HepG2 (cell line): ENCODE results near the gene PPP4C. TPM values are rescaled to one million over a fixed set of nuclear protein-coding genes. Genes with fewer than 3 reads are reported as not detected.

Source experiments
- ATAC-seq: fragments of 200-7000 bp; cut with Tn5 transposase; 3 replicates; pipeline ENCODE4 v1.9.1; 2020; ENCODE audit warnings: mild to moderate bottlenecking, moderate library complexity
- BruUV-seq: library from RNA; stranded (reverse); fragments of 400-500 nt; replicated peaks from 2 replicates; lab custom pipeline; 2021; lab: Mats Ljungman, UMichigan
- CTCF ChIA-PET: fragments of 300-600 bp; formaldehyde crosslinking; extraction: SDS; loops from one replicate; lab custom pipeline; 2021; ENCODE audit warnings: low total read pairs, inconsistent platforms, low intra/inter-chr PET ratio; lab: Yijun Ruan, JAX
- POLR2A ChIA-PET: fragments of 350-600 bp; sonication (Branson Sonifier 250); formaldehyde crosslinking; loops from one replicate; lab custom pipeline; 2020; ENCODE audit warnings: antibody characterized with exemption, inconsistent platforms; lab: Yijun Ruan, JAX
- DNase-seq: peaks from one replicate; pipeline ENCODE4 v3.0.0-alpha.2; 2015; ENCODE audit warnings: low spot score
- FAIRE-seq: peaks from 3 replicates; lab custom pipeline; 2011; peaks lifted over from hg19 to GRCh38; lab: Jason Lieb, UNC
- H2AFZ ChIP-seq: one replicate; pipeline ENCODE4 v1.6.1; 2011; ENCODE audit warnings: low read length, inconsistent platforms
- H3K27ac ChIP-seq: fragments of 300-600 bp; 3 replicates; pipeline ENCODE4 v1.8.0; 2011; ENCODE audit warnings: mixed run types, mild to moderate bottlenecking, mixed read lengths, low read length, inconsistent platforms; ENCODE audit not compliant: insufficient read depth; ENCODE audit errors: extremely low read length
- H3K27me3 ChIP-seq, 2 experiments: fragments of 200-600 bp in 1 of 2; 2 replicates in 1 of 2; 3 replicates in 1 of 2; pipeline versions ENCODE4 v1.6.0 to v1.8.0; 2011; ENCODE audit warnings: low read length in 2 of 2, mild to moderate bottlenecking in 2 of 2, moderate library complexity in 2 of 2, inconsistent platforms in 1 of 2; ENCODE audit not compliant: insufficient read depth in 2 of 2, control insufficient read depth in 1 of 2
- H3K36me3 ChIP-seq, 2 experiments: fragments of 200-600 bp in 1 of 2; replicated peaks in 1 of 2; 2 replicates in 1 of 2; 3 replicates in 1 of 2; pipeline versions ENCODE4 v1.5.1 to v1.8.0; 2011; ENCODE audit warnings: low read length in 2 of 2, inconsistent platforms in 1 of 2; ENCODE audit not compliant: insufficient read depth in 2 of 2, control insufficient read depth in 1 of 2
- H3K4me1 ChIP-seq: 2 replicates; pipeline ENCODE4 v1.5.1; 2012; ENCODE audit warnings: low read length, inconsistent platforms; ENCODE audit not compliant: insufficient read depth
- H3K4me2 ChIP-seq: 2 replicates; pipeline ENCODE4 v1.6.0; 2011; ENCODE audit warnings: low read depth, low read length, inconsistent platforms
- H3K4me3 ChIP-seq, 3 experiments: fragments of 200-600 bp in 1 of 3; sonication (generic), shearing (Covaris generic) in 1 of 3; replicated peaks in 1 of 3; 2 replicates each; pipeline ENCODE4 v1.5.1; 2011 to 2016; ENCODE audit warnings: low read length in 3 of 3, inconsistent platforms in 2 of 3, low read depth in 2 of 3, mild to moderate bottlenecking in 2 of 3, control low read depth in 1 of 3, mixed read lengths in 1 of 3; ENCODE audit not compliant: insufficient read depth in 1 of 3
- H3K79me2 ChIP-seq: one replicate; pipeline ENCODE4 v1.6.1; 2011; ENCODE audit warnings: low read length, inconsistent platforms; ENCODE audit not compliant: insufficient read depth
- H3K9ac ChIP-seq: 2 replicates; pipeline ENCODE4 v1.6.0; 2011; ENCODE audit warnings: mild to moderate bottlenecking, low read depth, low read length, inconsistent platforms; ENCODE audit not compliant: insufficient read depth
- H3K9me3 ChIP-seq: 2 replicates; pipeline ENCODE4 v1.5.1; 2012; ENCODE audit warnings: mild to moderate bottlenecking, low read length
- H4K20me1 ChIP-seq: 2 replicates; pipeline ENCODE4 v1.6.0; 2011; ENCODE audit warnings: inconsistent platforms, mild to moderate bottlenecking, low read length, moderate library complexity; ENCODE audit not compliant: insufficient read depth
- AGO1 ChIP-seq: fragments of 200-400 bp; formaldehyde crosslinking; IDR thresholded peaks from 2 replicates; pipeline ENCODE4 v1.6.1; 2017; ENCODE audit warnings: mild to moderate bottlenecking, low read depth, low read length, moderate library complexity; ENCODE audit not compliant: poor library complexity, severe bottlenecking
- AGO2 ChIP-seq: fragments of 200-400 bp; formaldehyde crosslinking; optimal IDR thresholded peaks from 2 replicates; pipeline ENCODE3; 2017; ENCODE audit warnings: mild to moderate bottlenecking, low read depth, low read length, moderate library complexity
- HNRNPH1 ChIP-seq: fragments of 200-400 bp; formaldehyde crosslinking; optimal IDR thresholded peaks from 2 replicates; pipeline ENCODE3; 2017; ENCODE audit warnings: mild to moderate bottlenecking, low read depth, low read length
- HNRNPL ChIP-seq: fragments of 200-400 bp; formaldehyde crosslinking; IDR thresholded peaks from 2 replicates; pipeline ENCODE4 v1.6.1; 2017; ENCODE audit warnings: mild to moderate bottlenecking, low read depth, low read length
- MBNL3 ChIP-seq: fragments of 250-450 bp; sonication (Bioruptor Pico); conservative IDR thresholded peaks from 2 replicates; pipeline ENCODE4 v1.8.0; 2022; ENCODE audit warnings: mild to moderate bottlenecking, inconsistent platforms
- NFATC3 ChIP-seq: sonication (generic); formaldehyde crosslinking; IDR thresholded peaks from 2 replicates; pipeline ENCODE4 v1.5.1; 2020; ENCODE audit warnings: mild to moderate bottlenecking, missing genetic modification reagents
- POLR2A ChIP-seq, 2 experiments: IDR thresholded peaks; 2 replicates each; pipeline ENCODE4 v1.6.1; 2011; ENCODE audit warnings: low read depth in 2 of 2, low read length in 2 of 2, mild to moderate bottlenecking in 1 of 2, moderate library complexity in 1 of 2; ENCODE audit not compliant: insufficient read depth in 1 of 2
- RBFOX2 ChIP-seq: fragments of 200-400 bp; formaldehyde crosslinking; IDR thresholded peaks from 2 replicates; pipeline ENCODE4 v1.6.1; 2017; ENCODE audit warnings: low read depth, mild to moderate bottlenecking, low read length
- ZC3H13 ChIP-seq: sonication (generic); formaldehyde crosslinking; IDR thresholded peaks from 2 replicates; pipeline ENCODE4 v1.8.1; 2023; ENCODE audit warnings: mild to moderate bottlenecking, missing genetic modification reagents, moderate library complexity
- ZNF263 ChIP-seq: sonication (generic); formaldehyde crosslinking; IDR thresholded peaks from 2 replicates; pipeline ENCODE4 v1.4.0; 2020; ENCODE audit warnings: missing genetic modification reagents
- ZNF333 ChIP-seq: sonication (generic); formaldehyde crosslinking; IDR thresholded peaks from 2 replicates; pipeline ENCODE4 v1.4.0; 2020; ENCODE audit warnings: mild to moderate bottlenecking, missing genetic modification reagents, borderline replicate concordance
- ZNF629 ChIP-seq: sonication (generic); formaldehyde crosslinking; conservative IDR thresholded peaks from 2 replicates; pipeline ENCODE4 v1.5.0; 2020; ENCODE audit warnings: missing genetic modification reagents
- ZNF768 ChIP-seq: sonication (generic); formaldehyde crosslinking; IDR thresholded peaks from 2 replicates; pipeline ENCODE4 v1.4.0; 2020; ENCODE audit warnings: missing genetic modification reagents
- ZSCAN29 ChIP-seq: sonication (generic); formaldehyde crosslinking; conservative IDR thresholded peaks from 2 replicates; pipeline ENCODE4 v1.4.0; 2020; ENCODE audit warnings: mild to moderate bottlenecking, missing genetic modification reagents
- WGBS: methylation state at CpG from one replicate; pipeline ENCODE4 v1.1.6; 2017; ENCODE audit warnings: low lambda C conversion rate; 5-methylcytosine and 5-hydroxymethylcytosine counted together
- in situ Hi-C: cut with HindIII; loops from 2 replicates; pipeline ENCODE4 v1.10.0; 2017; ENCODE audit warnings: low pct_unique_long_range_greater_than_20kb; ENCODE audit not compliant: extremely low pct_ligation_motif_present
- intact Hi-C: fragments of 100-400 bp; cut with micrococcal nuclease; formaldehyde crosslinking; loops from one replicate; pipeline ENCODE4 v1.10.0; 2022; ENCODE audit not compliant: unreplicated experiment
- polyA plus RNA-seq, 8 experiments: library from polyadenylated mRNA; depleted of rRNA in 3 of 8; stranded (reverse) in 7 of 8; unstranded in 1 of 8; fragments of >200 nt; fragmentation: Illumina TruSeq in 4 of 8; extraction: Trizol in 4 of 8; gene quantifications; 2 replicates each; pipeline versions ENCODE4 v1.2.1 to v1.2.3, GENCODE V29; 2011 to 2016; ENCODE audit warnings: low read depth in 4 of 8, missing spikeins in 1 of 8, mixed read lengths in 1 of 8; ENCODE audit not compliant: insufficient read depth in 1 of 8
- total RNA-seq, 5 experiments: library from RNA; depleted of rRNA; stranded (reverse); fragments of >200 nt; fragmentation: Illumina TruSeq; extraction: Trizol; gene quantifications; 2 replicates each; pipeline ENCODE4 v1.2.3, GENCODE V29; 2016; ENCODE audit warnings: low read depth in 1 of 5
- TF ChIP-seq, protein P1 (sequence below): sonication (generic); formaldehyde crosslinking; IDR thresholded peaks from 2 replicates; pipeline ENCODE4 v1.4.0; 2020; ENCODE audit warnings: mild to moderate bottlenecking, missing genetic modification reagents
- TF ChIP-seq, protein P2 (sequence below): sonication (generic); formaldehyde crosslinking; IDR thresholded peaks from 2 replicates; pipeline ENCODE4 v1.4.0; 2020; ENCODE audit warnings: low read depth, mild to moderate bottlenecking, missing genetic modification reagents

The PPP4C gene
- total and polyA plus RNA-seq, 2 of the 13 experiments (the other 11 are each of a cell fraction or from before 2014, with no cell fraction given), result 176 to 220 TPM

DNA sequence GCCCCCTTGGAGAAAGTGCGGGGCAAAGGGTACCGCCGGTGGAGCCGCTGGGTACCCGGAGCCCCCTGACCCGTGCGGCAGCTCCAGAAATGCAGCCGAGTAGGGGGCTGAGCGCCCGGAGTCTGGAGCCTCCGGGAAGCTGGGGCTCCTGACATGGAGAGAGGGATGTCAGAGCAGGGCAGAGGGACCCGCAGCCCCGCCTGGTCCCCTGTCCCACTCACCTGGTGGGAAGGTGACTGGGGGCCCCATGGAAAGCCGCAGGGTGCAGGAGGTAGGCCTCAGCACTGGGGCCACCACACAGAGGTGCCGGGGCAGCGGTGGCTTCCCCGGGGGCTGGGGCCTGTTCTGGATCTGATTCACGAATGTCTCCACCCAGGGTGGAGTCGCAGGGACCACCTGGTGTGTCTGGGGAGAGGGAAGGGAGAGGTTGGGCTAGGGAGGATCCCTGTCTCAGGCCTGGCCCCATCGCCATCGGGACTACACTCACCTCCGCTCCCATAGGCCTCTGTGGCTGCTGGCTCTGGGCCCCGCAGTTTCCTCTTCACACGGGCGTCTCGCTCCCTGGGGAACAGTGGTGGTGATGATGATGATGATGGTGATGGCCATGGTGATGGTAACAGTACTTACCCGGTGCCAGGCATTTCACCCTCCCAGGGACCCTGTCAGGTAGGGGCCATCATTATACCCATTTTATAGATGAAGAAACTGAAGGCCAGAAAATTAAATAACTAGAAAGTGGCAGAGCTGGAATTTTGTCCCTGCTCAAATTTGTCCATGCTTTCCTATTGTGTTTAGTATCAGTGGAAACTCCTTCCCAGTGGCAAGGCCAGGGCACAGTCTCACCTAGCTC is 10.7 kb downstream of the PPP4C start:
- Histone ChIP-seq H3K36me3 (peaks cover 24 to 38% of the 10 kb centered on the region in 2 experiments), H3K4me1 (peaks cover 47% of the 10 kb centered on the region), H3K4me3 (no peak overlapping the region), H3K9ac (no peak overlapping the region), H3K9me3 (no peaks in the 10 kb centered on the region), H3K79me2 (peaks cover 7% of the 10 kb centered on the region), H3K27me3 (no peaks in the 10 kb centered on the region), H2AFZ (no peak overlapping the region), H3K4me2 (no peak overlapping the region), H3K27ac (no peak overlapping the region), H4K20me1 (no peaks in the 10 kb centered on the region)
- BruUV-seq, result no TSS peak
- POLR2A ChIA-PET, result interaction anchor here (2.5 kb wide), 1 partner anchor 11 kb away, joined by 8 read pairs; the partner anchor contains the start of gene PPP4C
- 90% methylated on average over 16 of the region's 27 CpGs for WGBS
- in situ Hi-C loops (loop anchor here (25.0 kb wide), 1 partner anchor 551 kb away; no protein-coding TSS in a partner anchor), intact Hi-C loops (loop anchor here (10.0 kb wide), 1 partner anchor 568 kb away; the partner anchor contains the start of genes FBRS and PRR14)
- CTCF ChIA-PET, result no interaction called here
- FAIRE-seq (no peak), DNase-seq (no peak), ATAC-seq (no peak)
- TF ChIP-seq NFATC3 (CRISPR knock-in tag), result no peak
- no peak for TF ChIP-seq ZNF263 (CRISPR knock-in tag)
- TF ChIP-seq HNRNPH1, result peak; percentile 10
- peak; percentile 26; the same call in 1 of the 2 replicates for TF ChIP-seq ZNF333 (CRISPR knock-in tag)
- TF ChIP-seq ZNF768, result peak; percentile 47; the same call in 1 of the 2 replicates
- TF ChIP-seq POLR2A (IDR thresholded peaks at IDR 0.05; ENCODE audit: insufficient read depth in 1 of 2, low read depth in 2 of 2, low read length in 2 of 2), result peak in 1 of 2 experiments; percentile 14; a peak in 1 of 4 replicates
- TF ChIP-seq MBNL3 (CRISPR knock-in tag), result no peak
- TF ChIP-seq HNRNPL, result no peak
- TF ChIP-seq AGO2, result peak; percentile 98
- TF ChIP-seq, protein P1, sequence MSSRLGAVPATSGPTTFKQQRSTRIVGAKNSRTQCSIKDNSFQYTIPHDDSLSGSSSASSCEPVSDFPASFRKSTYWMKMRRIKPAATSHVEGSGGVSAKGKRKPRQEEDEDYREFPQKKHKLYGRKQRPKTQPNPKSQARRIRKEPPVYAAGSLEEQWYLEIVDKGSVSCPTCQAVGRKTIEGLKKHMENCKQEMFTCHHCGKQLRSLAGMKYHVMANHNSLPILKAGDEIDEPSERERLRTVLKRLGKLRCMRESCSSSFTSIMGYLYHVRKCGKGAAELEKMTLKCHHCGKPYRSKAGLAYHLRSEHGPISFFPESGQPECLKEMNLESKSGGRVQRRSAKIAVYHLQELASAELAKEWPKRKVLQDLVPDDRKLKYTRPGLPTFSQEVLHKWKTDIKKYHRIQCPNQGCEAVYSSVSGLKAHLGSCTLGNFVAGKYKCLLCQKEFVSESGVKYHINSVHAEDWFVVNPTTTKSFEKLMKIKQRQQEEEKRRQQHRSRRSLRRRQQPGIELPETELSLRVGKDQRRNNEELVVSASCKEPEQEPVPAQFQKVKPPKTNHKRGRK, result no peak
- TF ChIP-seq, protein P2, sequence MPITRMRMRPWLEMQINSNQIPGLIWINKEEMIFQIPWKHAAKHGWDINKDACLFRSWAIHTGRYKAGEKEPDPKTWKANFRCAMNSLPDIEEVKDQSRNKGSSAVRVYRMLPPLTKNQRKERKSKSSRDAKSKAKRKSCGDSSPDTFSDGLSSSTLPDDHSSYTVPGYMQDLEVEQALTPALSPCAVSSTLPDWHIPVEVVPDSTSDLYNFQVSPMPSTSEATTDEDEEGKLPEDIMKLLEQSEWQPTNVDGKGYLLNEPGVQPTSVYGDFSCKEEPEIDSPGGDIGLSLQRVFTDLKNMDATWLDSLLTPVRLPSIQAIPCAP (CRISPR knock-in tag), result no peak
- peak; percentile 79 for TF ChIP-seq ZNF629 (CRISPR knock-in tag)
- peak; percentile 81 for TF ChIP-seq AGO1
- peak; percentile 81 for TF ChIP-seq RBFOX2
- TF ChIP-seq ZC3H13 (CRISPR knock-in tag), result 0 out of 2 replicates have a peak, but pooled peaks have one; percentile 9
- TF ChIP-seq ZSCAN29, result no peak
